SK-N-SH (cell line): ENCODE measurements around the gene UBE3B. TPM values are rescaled to one million over a fixed set of nuclear protein-coding genes. Genes with fewer than 3 reads are reported as not detected.

Source experiments
- CTCF ChIA-PET: fragments of 300-600, 350-600 bp; formaldehyde crosslinking; extraction: SDS; loops from one replicate; lab custom pipeline; 2021; lab: Yijun Ruan, JAX
- POLR2A ChIA-PET: fragments of 350-600 bp; sonication (Branson Sonifier 250); formaldehyde crosslinking; extraction: SDS; loops from one replicate; lab custom pipeline; 2020; ENCODE audit warnings: antibody characterized with exemption, inconsistent platforms; lab: Yijun Ruan, JAX
- DNase-seq: peaks from one replicate; pipeline ENCODE4 v3.0.0; 2012
- H2AFZ ChIP-seq: fragments of 200-600 bp; sonication (generic); 2 replicates; pipeline ENCODE4 v1.8.1; 2016; ENCODE audit warnings: antibody characterized with exemption, mild to moderate bottlenecking, low read depth
- H3F3A ChIP-seq: fragments of 200-600 bp; sonication (generic); replicated peaks from 2 replicates; pipeline ENCODE3; 2016; ENCODE audit warnings: antibody characterized with exemption, mild to moderate bottlenecking; ENCODE audit not compliant: insufficient read depth
- H3K27ac ChIP-seq, 2 experiments: fragments of 200-500 bp in 1 of 2; fragments of 200-600 bp in 1 of 2; sonication (Bioruptor generic) in 1 of 2; sonication (generic), shearing (Covaris generic) in 1 of 2; 2 replicates each; pipeline versions ENCODE4 v1.5.1 to v1.6.1; 2014 to 2016; ENCODE audit warnings: low read depth in 2 of 2, inconsistent platforms in 1 of 2, low read length in 1 of 2, mild to moderate bottlenecking in 1 of 2, mixed read lengths in 1 of 2
- H3K27me3 ChIP-seq: fragments of 200-600 bp; sonication (generic), shearing (Covaris generic); 2 replicates; pipeline ENCODE4 v1.6.1; 2016; ENCODE audit warnings: mixed run types; ENCODE audit not compliant: insufficient read depth
- H3K36me3 ChIP-seq, 2 experiments: fragments of 200-500 bp in 1 of 2; fragments of 200-600 bp in 1 of 2; sonication (Bioruptor generic) in 1 of 2; sonication (generic) in 1 of 2; replicated peaks in 1 of 2; 2 replicates each; pipeline versions ENCODE3 to v1.5.1; 2014 to 2016; ENCODE audit warnings: low read length in 1 of 2, mild to moderate bottlenecking in 1 of 2; ENCODE audit not compliant: insufficient read depth in 2 of 2, control insufficient read depth in 1 of 2
- H3K4me1 ChIP-seq, 2 experiments: fragments of 200-500 bp in 1 of 2; fragments of 200-600 bp in 1 of 2; sonication (Bioruptor generic) in 1 of 2; sonication (generic), shearing (Covaris generic) in 1 of 2; 2 replicates each; pipeline versions ENCODE4 v1.5.1 to v1.6.1; 2014 to 2016; ENCODE audit warnings: low read depth in 1 of 2, low read length in 1 of 2, mixed run types in 1 of 2; ENCODE audit not compliant: insufficient read depth in 2 of 2, control insufficient read depth in 1 of 2
- H3K4me2 ChIP-seq: fragments of 200-600 bp; sonication (generic), shearing (Covaris generic); 2 replicates; pipeline ENCODE4 v1.6.1; 2017; ENCODE audit warnings: mixed run types
- H3K4me3 ChIP-seq, 2 experiments: fragments of 200-500 bp in 1 of 2; fragments of 200-600 bp in 1 of 2; sonication (Bioruptor generic) in 1 of 2; sonication (generic), shearing (Covaris generic) in 1 of 2; 2 replicates each; pipeline versions ENCODE4 v1.5.1 to v1.8.1; 2014 to 2016; ENCODE audit warnings: low read depth in 2 of 2, inconsistent platforms in 1 of 2, low read length in 1 of 2, mild to moderate bottlenecking in 1 of 2, mixed read lengths in 1 of 2, moderate library complexity in 1 of 2
- H3K79me2 ChIP-seq: fragments of 200-600 bp; sonication (generic); 2 replicates; pipeline ENCODE4 v1.8.1; 2017; ENCODE audit warnings: mild to moderate bottlenecking; ENCODE audit not compliant: insufficient read depth
- H3K9ac ChIP-seq: fragments of 200-600 bp; sonication (generic); 2 replicates; pipeline ENCODE4 v1.6.1; 2017; ENCODE audit warnings: mixed run types
- H3K9me2 ChIP-seq: fragments of 200-600 bp; sonication (generic); 2 replicates; pipeline ENCODE4 v1.6.1; 2017; ENCODE audit warnings: mixed run types
- H3K9me3 ChIP-seq: fragments of 200-600 bp; sonication (generic); 2 replicates; pipeline ENCODE4 v1.6.1; 2017; ENCODE audit warnings: mixed run types, mild to moderate bottlenecking, moderate library complexity
- H4K20me1 ChIP-seq: fragments of 200-600 bp; sonication (generic); 2 replicates; pipeline ENCODE4 v1.6.1; 2017; ENCODE audit warnings: mild to moderate bottlenecking, mixed run types; ENCODE audit not compliant: insufficient read depth
- CHD2 ChIP-seq: fragments of 150-350 bp; IDR thresholded peaks from 2 replicates; pipeline ENCODE4 v1.6.1; 2018; ENCODE audit warnings: low read length; ENCODE audit not compliant: partially characterized antibody
- ELF1 ChIP-seq: IDR thresholded peaks from 2 replicates; pipeline ENCODE4 v1.4.0; 2012
- EZH2phosphoT487 ChIP-seq: fragments of 200-600 bp; sonication (generic); IDR thresholded peaks from 2 replicates; pipeline ENCODE4 v1.6.1; 2017; ENCODE audit warnings: low read depth, mixed run types, mild to moderate bottlenecking, antibody characterized with exemption, moderate library complexity, borderline replicate concordance
- GABPA ChIP-seq: IDR thresholded peaks from 2 replicates; pipeline ENCODE4 v1.4.0; 2012; ENCODE audit warnings: low read depth, mild to moderate bottlenecking
- GATA2 ChIP-seq: sonication (generic); formaldehyde crosslinking; IDR thresholded peaks from 2 replicates; pipeline ENCODE4 v1.5.0; 2020; ENCODE audit warnings: mild to moderate bottlenecking, missing genetic modification reagents
- JUND ChIP-seq: IDR thresholded peaks from 2 replicates; pipeline ENCODE4 v1.4.0; 2012
- MAX ChIP-seq: IDR thresholded peaks from 2 replicates; pipeline ENCODE4 v1.4.0; 2012; ENCODE audit warnings: low read depth
- MEF2A ChIP-seq: IDR thresholded peaks from 2 replicates; pipeline ENCODE4 v1.4.0; 2012; ENCODE audit warnings: low read depth, borderline replicate concordance
- MXI1 ChIP-seq: IDR thresholded peaks from 2 replicates; pipeline ENCODE4 v1.6.1; 2012; ENCODE audit warnings: mild to moderate bottlenecking, low read depth, low read length, improper control_type of control experiment
- POLR2AphosphoS5 ChIP-seq: IDR thresholded peaks from 2 replicates; pipeline ENCODE4 v1.6.1; 2012; ENCODE audit warnings: low read depth, low read length
- RAD21 ChIP-seq: IDR thresholded peaks from 2 replicates; pipeline ENCODE4 v1.6.1; 2012; ENCODE audit warnings: mild to moderate bottlenecking, low read length
- RXRA ChIP-seq: IDR thresholded peaks from 2 replicates; pipeline ENCODE4 v1.4.0; 2012; ENCODE audit warnings: low read depth, mild to moderate bottlenecking, borderline replicate concordance
- SIN3A ChIP-seq: IDR thresholded peaks from 2 replicates; pipeline ENCODE4 v1.6.1; 2012; ENCODE audit warnings: low read depth, mild to moderate bottlenecking, low read length, moderate library complexity, borderline replicate concordance
- SMC3 ChIP-seq: IDR thresholded peaks from 2 replicates; pipeline ENCODE4 v1.6.1; 2012; ENCODE audit warnings: low read depth, low read length, improper control_type of control experiment
- TAF1 ChIP-seq: IDR thresholded peaks from 2 replicates; pipeline ENCODE4 v1.6.1; 2012; ENCODE audit warnings: low read depth, mild to moderate bottlenecking, low read length, moderate library complexity, borderline replicate concordance
- TCF12 ChIP-seq: IDR thresholded peaks from 2 replicates; pipeline ENCODE4 v1.4.0; 2012
- TEAD4 ChIP-seq: IDR thresholded peaks from 2 replicates; pipeline ENCODE4 v1.4.0; 2012; ENCODE audit warnings: mild to moderate bottlenecking, borderline replicate concordance; ENCODE audit not compliant: insufficient read depth
- YY1 ChIP-seq: IDR thresholded peaks from 2 replicates; pipeline ENCODE4 v1.4.0; 2012; ENCODE audit warnings: low read depth, mild to moderate bottlenecking
- ZBTB33 ChIP-seq: IDR thresholded peaks from 2 replicates; pipeline ENCODE4 v1.4.0; 2012; ENCODE audit warnings: low read depth, borderline replicate concordance
- WGBS: methylation state at CpG from one replicate; pipeline ENCODE4 v1.1.6; 2017; ENCODE audit warnings: low lambda C conversion rate; 5-methylcytosine and 5-hydroxymethylcytosine counted together
- polyA plus RNA-seq, 3 experiments: library from polyadenylated mRNA; depleted of rRNA; stranded (reverse); fragments of >200 nt; gene quantifications; 2 replicates each; pipeline ENCODE4 v1.2.3, GENCODE V29; 2012
- TF ChIP-seq, protein P1 (sequence below): fragments of 150-350 bp; IDR thresholded peaks from 2 replicates; pipeline ENCODE4 v1.6.1; 2016; ENCODE audit warnings: mild to moderate bottlenecking, low read depth, low read length
- TF ChIP-seq, protein P2 (sequence below): IDR thresholded peaks from 2 replicates; pipeline ENCODE4 v1.6.1; 2012; ENCODE audit warnings: mild to moderate bottlenecking, low read depth, low read length, moderate library complexity

Gene UBE3B, protein sequence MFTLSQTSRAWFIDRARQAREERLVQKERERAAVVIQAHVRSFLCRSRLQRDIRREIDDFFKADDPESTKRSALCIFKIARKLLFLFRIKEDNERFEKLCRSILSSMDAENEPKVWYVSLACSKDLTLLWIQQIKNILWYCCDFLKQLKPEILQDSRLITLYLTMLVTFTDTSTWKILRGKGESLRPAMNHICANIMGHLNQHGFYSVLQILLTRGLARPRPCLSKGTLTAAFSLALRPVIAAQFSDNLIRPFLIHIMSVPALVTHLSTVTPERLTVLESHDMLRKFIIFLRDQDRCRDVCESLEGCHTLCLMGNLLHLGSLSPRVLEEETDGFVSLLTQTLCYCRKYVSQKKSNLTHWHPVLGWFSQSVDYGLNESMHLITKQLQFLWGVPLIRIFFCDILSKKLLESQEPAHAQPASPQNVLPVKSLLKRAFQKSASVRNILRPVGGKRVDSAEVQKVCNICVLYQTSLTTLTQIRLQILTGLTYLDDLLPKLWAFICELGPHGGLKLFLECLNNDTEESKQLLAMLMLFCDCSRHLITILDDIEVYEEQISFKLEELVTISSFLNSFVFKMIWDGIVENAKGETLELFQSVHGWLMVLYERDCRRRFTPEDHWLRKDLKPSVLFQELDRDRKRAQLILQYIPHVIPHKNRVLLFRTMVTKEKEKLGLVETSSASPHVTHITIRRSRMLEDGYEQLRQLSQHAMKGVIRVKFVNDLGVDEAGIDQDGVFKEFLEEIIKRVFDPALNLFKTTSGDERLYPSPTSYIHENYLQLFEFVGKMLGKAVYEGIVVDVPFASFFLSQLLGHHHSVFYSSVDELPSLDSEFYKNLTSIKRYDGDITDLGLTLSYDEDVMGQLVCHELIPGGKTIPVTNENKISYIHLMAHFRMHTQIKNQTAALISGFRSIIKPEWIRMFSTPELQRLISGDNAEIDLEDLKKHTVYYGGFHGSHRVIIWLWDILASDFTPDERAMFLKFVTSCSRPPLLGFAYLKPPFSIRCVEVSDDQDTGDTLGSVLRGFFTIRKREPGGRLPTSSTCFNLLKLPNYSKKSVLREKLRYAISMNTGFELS
- 28.6 and 31.9 TPM in 2 replicates for polyA plus RNA-seq (2012; rRNA removed)
- 20.3 and 23.0 TPM in 2 replicates for polyA plus RNA-seq (2012; cell fraction: cytosol; rRNA removed)
- polyA plus RNA-seq (2012; cell fraction: nucleus; rRNA removed) = 60.4 and 65.8 TPM in 2 replicates

GRCh38 chr12:109477185-109477962 is at the start of gene UBE3B, which contains the start of gene KCTD10:
TSS of gene UBE3B (plus strand) at chr12:109477634. CDS start at chr12:109483552, 5,918 bp downstream.
TSS of gene KCTD10 (minus strand) at chr12:109477300. CDS start at chr12:109477262, 38 bp downstream.
- Histone ChIP-seq H3K27ac (peak within 1 kb of the TSS; percentile 87 to 96), H2AFZ (peak within 1 kb of the TSS; percentile 97), H4K20me1 (peaks cover 26% of the 10 kb centered on the region), H3K9me2 (no peaks in the 10 kb centered on the region), H3K9ac (peak within 1 kb of the TSS; percentile 95), H3K4me1 (peaks cover 16 to 17% of the 10 kb centered on the region in 2 experiments; a peak in 3 of 4 replicates), H3K4me3 (peak within 1 kb of the TSS; percentile 93 to 94), H3K79me2 (peaks cover 84% of the 10 kb centered on the region), H3K9me3 (no peaks in the 10 kb centered on the region), H3K36me3 (peaks cover 0 to 14% of the 10 kb centered on the region in 2 experiments), H3K27me3 (no peaks in the 10 kb centered on the region), H3F3A (no peaks in the 10 kb centered on the region), H3K4me2 (peak within 1 kb of the TSS; percentile 80)
- POLR2A ChIA-PET = interaction anchor here (0.6 to 1.3 kb wide), 3 partner anchors 9 to 433 kb away, joined by 3 read pairs; no protein-coding TSS in a partner anchor
- WGBS = 2% methylated on average over 45 of the region's 54 CpGs
- peak; percentile 94 for DNase-seq
- TF ChIP-seq ELF1 (peak; percentile 88), MEF2A (no peak), SIN3A (peak; percentile 60; the same call in 1 of the 2 replicates), MXI1 (peak; percentile 86), TAF1 (peak; percentile 96), CHD2 (peak; percentile 16), GATA2 (CRISPR knock-in tag) (no peak), SMC3 (no peak), EZH2phosphoT487 (no peak), RAD21 (no peak), YY1 (peak; percentile 98), MAX (0 out of 2 replicates have a peak, but pooled peaks have one; percentile 51), GABPA (peak; percentile 92), ZBTB33 (no peak), POLR2AphosphoS5 (peak; percentile 82), TCF12 (peak; percentile 31; the same call in 1 of the 2 replicates), TEAD4 (no peak), JUND (no peak), RXRA (no peak)
- TF ChIP-seq, protein P1, sequence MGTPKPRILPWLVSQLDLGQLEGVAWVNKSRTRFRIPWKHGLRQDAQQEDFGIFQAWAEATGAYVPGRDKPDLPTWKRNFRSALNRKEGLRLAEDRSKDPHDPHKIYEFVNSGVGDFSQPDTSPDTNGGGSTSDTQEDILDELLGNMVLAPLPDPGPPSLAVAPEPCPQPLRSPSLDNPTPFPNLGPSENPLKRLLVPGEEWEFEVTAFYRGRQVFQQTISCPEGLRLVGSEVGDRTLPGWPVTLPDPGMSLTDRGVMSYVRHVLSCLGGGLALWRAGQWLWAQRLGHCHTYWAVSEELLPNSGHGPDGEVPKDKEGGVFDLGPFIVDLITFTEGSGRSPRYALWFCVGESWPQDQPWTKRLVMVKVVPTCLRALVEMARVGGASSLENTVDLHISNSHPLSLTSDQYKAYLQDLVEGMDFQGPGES = no peak
- TF ChIP-seq, protein P2, sequence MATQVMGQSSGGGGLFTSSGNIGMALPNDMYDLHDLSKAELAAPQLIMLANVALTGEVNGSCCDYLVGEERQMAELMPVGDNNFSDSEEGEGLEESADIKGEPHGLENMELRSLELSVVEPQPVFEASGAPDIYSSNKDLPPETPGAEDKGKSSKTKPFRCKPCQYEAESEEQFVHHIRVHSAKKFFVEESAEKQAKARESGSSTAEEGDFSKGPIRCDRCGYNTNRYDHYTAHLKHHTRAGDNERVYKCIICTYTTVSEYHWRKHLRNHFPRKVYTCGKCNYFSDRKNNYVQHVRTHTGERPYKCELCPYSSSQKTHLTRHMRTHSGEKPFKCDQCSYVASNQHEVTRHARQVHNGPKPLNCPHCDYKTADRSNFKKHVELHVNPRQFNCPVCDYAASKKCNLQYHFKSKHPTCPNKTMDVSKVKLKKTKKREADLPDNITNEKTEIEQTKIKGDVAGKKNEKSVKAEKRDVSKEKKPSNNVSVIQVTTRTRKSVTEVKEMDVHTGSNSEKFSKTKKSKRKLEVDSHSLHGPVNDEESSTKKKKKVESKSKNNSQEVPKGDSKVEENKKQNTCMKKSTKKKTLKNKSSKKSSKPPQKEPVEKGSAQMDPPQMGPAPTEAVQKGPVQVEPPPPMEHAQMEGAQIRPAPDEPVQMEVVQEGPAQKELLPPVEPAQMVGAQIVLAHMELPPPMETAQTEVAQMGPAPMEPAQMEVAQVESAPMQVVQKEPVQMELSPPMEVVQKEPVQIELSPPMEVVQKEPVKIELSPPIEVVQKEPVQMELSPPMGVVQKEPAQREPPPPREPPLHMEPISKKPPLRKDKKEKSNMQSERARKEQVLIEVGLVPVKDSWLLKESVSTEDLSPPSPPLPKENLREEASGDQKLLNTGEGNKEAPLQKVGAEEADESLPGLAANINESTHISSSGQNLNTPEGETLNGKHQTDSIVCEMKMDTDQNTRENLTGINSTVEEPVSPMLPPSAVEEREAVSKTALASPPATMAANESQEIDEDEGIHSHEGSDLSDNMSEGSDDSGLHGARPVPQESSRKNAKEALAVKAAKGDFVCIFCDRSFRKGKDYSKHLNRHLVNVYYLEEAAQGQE = peak; percentile 41; the same call in 1 of the 2 replicates
- CTCF ChIA-PET = interaction anchor here (0.8 to 1.7 kb wide), 2 partner anchors 45 to 49 kb away, joined by 3 to 7 read pairs; no protein-coding TSS in a partner anchor
